ENCODE results near the gene DDX50. TPM values are rescaled to one million over a fixed set of nuclear protein-coding genes. Genes with fewer than 3 reads are reported as not detected.
"Not testable (repeated sequence)": the region's sequence is repeated elsewhere in the genome, so short reads cannot be mapped to it uniquely, and the experiment has no call there.

Gene DDX50
- total RNA-seq, 4 donors from 2014 or later: 26.8 to 42.7 (median 31.5) TPM

- WGBS, 2 donors: 93 to 94% methylated on average over 4 of the region's 4 CpGs
- DNase-seq (ENCODE audit: low spot score in 2 of 2): no peak
- intact Hi-C loops (cut with DNase I; ENCODE audit: low total_unique reads): no loop called here
- TF ChIP-seq POLR2A (IDR thresholded peaks at IDR 0.05): no peak
- no peak for TF ChIP-seq CTCF (IDR thresholded peaks at IDR 0.05)
- H3K4me3 ChIP-seq (ENCODE audit: low read depth, poor library complexity, severe bottlenecking): no peak overlapping the region
Measured at GRCh38 chr10:68959695-68960527, 58.8 kb downstream of the DDX50 start.

- intact Hi-C loops (cut with DNase I; ENCODE audit: low total_unique reads): no loop called here
- no peak overlapping the region for H3K4me3 ChIP-seq (ENCODE audit: low read depth, poor library complexity, severe bottlenecking)
- no peak for DNase-seq (ENCODE audit: low spot score in 2 of 2)
- WGBS, 2 donors: 93 to 98% methylated on average over 4 of the region's 4 CpGs
- TF ChIP-seq POLR2A (IDR thresholded peaks at IDR 0.05) (no peak), CTCF (IDR thresholded peaks at IDR 0.05) (no peak)
Measured at GRCh38 chr10:68963151-68963550, 62.0 kb downstream of the DDX50 start.

DNA sequence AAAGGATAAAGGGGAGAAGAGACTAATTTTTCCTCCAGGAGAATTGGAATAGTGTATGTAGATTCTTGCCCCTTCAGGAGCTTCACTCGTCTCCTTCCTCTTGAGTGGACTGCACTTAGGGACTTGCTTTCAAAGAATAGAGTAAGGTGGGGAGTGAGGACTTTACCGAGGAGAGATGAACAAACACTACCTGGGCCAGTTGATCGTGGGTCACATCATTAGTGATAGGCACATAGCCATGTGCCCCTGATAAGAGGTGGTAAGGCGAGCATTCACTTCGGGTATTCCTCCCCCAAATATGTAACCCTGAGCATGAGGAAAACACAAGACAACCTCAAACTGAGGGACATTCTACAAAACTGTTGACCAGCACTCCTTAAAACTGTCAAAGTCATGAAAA lies 72.9 kb downstream of the DDX50 start:
- no peak overlapping the region for H3K4me3 ChIP-seq (ENCODE audit: low read depth, poor library complexity, severe bottlenecking)
- no peak for DNase-seq (ENCODE audit: low spot score in 2 of 2)
- WGBS, 2 donors: 91 to 92% methylated on average over 5 of the region's 5 CpGs
- intact Hi-C loops (cut with DNase I; ENCODE audit: low total_unique reads): no loop called here
- TF ChIP-seq CTCF (IDR thresholded peaks at IDR 0.05) (no peak), POLR2A (IDR thresholded peaks at IDR 0.05) (no peak)

DNA sequence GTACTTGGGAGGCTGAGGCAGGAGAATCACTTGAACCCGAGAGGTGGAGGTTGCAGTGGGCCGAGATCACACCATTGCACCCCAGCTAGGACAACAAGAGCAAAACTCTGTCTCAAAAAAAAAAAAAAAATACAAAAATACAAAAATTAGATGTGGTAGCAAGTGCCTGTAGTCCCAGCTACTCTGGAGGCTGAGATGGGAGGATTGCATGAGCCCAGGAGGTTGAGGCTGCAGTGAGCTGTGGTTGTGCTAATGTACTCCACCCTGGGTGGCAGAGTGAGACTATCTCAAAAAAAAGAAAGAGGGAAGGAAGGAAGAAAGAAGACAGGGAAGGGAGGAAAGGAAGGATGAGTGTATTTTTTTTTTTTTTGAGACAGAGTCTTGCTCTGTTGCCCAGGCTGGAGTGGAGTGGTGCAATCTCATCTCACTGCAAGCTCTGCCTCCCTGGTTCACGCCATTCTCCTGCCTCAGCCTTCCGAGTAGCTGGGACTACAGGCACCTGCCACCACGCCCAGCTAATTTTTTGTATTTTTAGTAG lies 74.9 kb downstream of the DDX50 start:
- H3K4me3 ChIP-seq (ENCODE audit: low read depth, poor library complexity, severe bottlenecking); DNase-seq (ENCODE audit: low spot score in 2 of 2); intact Hi-C loops (cut with DNase I; ENCODE audit: low total_unique reads): not testable (repeated sequence)
- WGBS, 2 donors: 93 to 98% methylated on average over 5 of the region's 5 CpGs

DNA sequence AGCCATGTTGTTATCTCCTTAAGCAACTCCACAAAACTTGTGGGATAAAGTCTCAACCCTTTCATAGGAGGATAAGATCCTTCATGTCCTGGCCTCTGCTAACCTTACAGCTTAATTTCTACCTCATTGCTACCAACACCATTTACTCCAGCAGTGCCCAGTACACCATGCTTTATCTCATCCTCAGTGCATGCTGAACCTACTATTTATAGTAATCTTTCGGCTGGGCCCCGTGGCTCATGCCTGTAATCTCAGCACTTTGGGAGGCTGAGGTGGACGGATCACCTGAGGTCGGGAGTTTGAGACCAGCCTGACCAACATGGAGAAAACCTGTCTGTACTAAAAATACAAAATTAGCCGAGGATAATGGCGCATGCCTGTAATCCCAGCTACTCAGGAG lies 78.6 kb downstream of the DDX50 start:
- intact Hi-C loops (cut with DNase I; ENCODE audit: low total_unique reads); DNase-seq (ENCODE audit: low spot score in 2 of 2); H3K4me3 ChIP-seq (ENCODE audit: low read depth, poor library complexity, severe bottlenecking): not testable (repeated sequence)
- WGBS, 2 donors: 92% methylated on average over 6 of the region's 6 CpGs

- no peak for DNase-seq (ENCODE audit: low spot score in 2 of 2)
- no peak for TF ChIP-seq CTCF (IDR thresholded peaks at IDR 0.05)
- no peak for TF ChIP-seq POLR2A (IDR thresholded peaks at IDR 0.05)
- no peak overlapping the region for H3K4me3 ChIP-seq (ENCODE audit: low read depth, poor library complexity, severe bottlenecking)
- 92 to 98% methylated on average over 1 of the region's 1 CpG for WGBS, 2 donors
- intact Hi-C loops (cut with DNase I; ENCODE audit: low total_unique reads): no loop called here
Measured at GRCh38 chr10:68981074-68981473, 80.0 kb downstream of the DDX50 start.

DNA sequence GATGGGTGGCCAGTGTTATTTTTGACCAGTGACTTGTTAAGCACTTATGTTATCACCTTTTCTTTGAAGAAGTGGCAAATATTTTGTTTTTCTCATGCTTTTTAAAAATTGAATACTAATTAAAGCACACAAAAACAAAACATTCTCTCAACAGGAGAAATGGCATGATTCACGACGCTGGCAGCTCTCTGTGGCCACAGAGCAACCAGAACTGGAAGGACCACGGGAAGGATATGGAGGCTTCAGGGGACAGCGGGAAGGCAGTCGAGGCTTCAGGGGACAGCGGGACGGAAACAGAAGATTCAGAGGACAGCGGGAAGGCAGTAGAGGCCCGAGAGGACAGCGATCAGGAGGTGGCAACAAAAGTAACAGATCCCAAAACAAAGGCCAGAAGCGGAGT lies 81.3 kb downstream of the DDX50 start:
- no peak overlapping the region for H3K4me3 ChIP-seq (ENCODE audit: low read depth, poor library complexity, severe bottlenecking)
- no peak for DNase-seq (ENCODE audit: low spot score in 2 of 2)
- intact Hi-C loops (cut with DNase I; ENCODE audit: low total_unique reads): no loop called here
- 94 to 98% methylated on average over 11 of the region's 11 CpGs for WGBS, 2 donors
- TF ChIP-seq POLR2A (IDR thresholded peaks at IDR 0.05): no peak
- TF ChIP-seq CTCF (IDR thresholded peaks at IDR 0.05): no peak
